Measurements from ENCODE around the gene CREBBP.

DNA sequence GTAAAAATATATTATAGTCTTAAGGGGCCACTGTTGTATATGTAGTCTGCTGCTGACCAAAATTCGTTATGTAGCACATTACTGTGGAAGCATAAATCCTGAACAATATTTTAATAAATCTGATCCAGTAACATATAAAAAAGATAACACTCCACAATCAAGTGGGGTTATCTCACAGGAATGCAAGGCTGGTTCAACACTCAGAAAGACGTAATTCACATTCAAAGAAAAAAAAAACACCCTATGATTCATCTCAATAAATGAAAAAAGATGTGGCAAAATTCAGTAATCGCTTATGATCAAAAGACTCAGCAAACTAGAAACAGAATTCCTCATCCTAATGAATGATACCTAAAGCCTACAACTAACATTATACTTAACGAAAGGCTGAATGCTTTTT is 47.8 kb downstream of the CREBBP start:
- TF ChIP-seq CTCF (IDR thresholded peaks at IDR 0.05) (no peak), MAX (IDR thresholded peaks at IDR 0.05; ENCODE audit: low read depth) (no peak), NRF1 (IDR thresholded peaks at IDR 0.05; ENCODE audit: low read depth, low read length) (no peak), GABPA (IDR thresholded peaks at IDR 0.05; ENCODE audit: low read depth) (no peak), FOSL2 (IDR thresholded peaks at IDR 0.05; ENCODE audit: borderline replicate concordance, low read depth) (no peak), JUND (IDR thresholded peaks at IDR 0.05) (no peak), RXRA (IDR thresholded peaks at IDR 0.05; ENCODE audit: borderline replicate concordance, low read depth) (no peak), PBX3 (IDR thresholded peaks at IDR 0.05) (no peak), GATA2 (CRISPR knock-in tag; IDR thresholded peaks at IDR 0.05) (no peak), RAD21 (IDR thresholded peaks at IDR 0.05; ENCODE audit: low read length) (no peak)
